Upper lobe of right lung (tissue), 1 donor: ENCODE measurements around the gene FAM168A. TPM values are rescaled to one million over a fixed set of nuclear protein-coding genes. Genes with fewer than 3 reads are reported as not detected.
A peak's percentile ranks its signal among the peaks of the same experiment; 100 is the strongest.
"Not testable (repeated sequence)": the region's sequence is repeated elsewhere in the genome, so short reads cannot be mapped to it uniquely, and the experiment has no call there.

Source experiments
- ATAC-seq: fragments of 200-7000 bp; cut with Tn5 transposase; one replicate; pipeline ENCODE4 v1.9.1; 2020; ENCODE audit warnings: mild to moderate bottlenecking, moderate library complexity
- DNase-seq: peaks from one replicate; pipeline ENCODE4 v3.0.0-alpha.2; 2020
- H3K27ac ChIP-seq: fragments of 200-600 bp; one replicate; pipeline ENCODE4 v1.8.0; 2022
- H3K27me3 ChIP-seq: fragments of 200-600 bp; one replicate; pipeline ENCODE4 v1.8.0; 2022; ENCODE audit warnings: mild to moderate bottlenecking
- H3K36me3 ChIP-seq: fragments of 200-600 bp; one replicate; pipeline ENCODE4 v1.8.0; 2022
- H3K4me1 ChIP-seq: fragments of 200-600 bp; one replicate; pipeline ENCODE4 v1.8.0; 2022
- H3K4me3 ChIP-seq: fragments of 200-600 bp; one replicate; pipeline ENCODE4 v1.8.0; 2022; ENCODE audit warnings: mild to moderate bottlenecking
- H3K9me3 ChIP-seq: fragments of 200-600 bp; one replicate; pipeline ENCODE4 v1.8.0; 2022
- intact Hi-C: fragments of 100-400 bp; cut with DNase I; formaldehyde crosslinking; loops from one replicate; pipeline ENCODE4 v1.11.0; 2022
- total RNA-seq: library from RNA; stranded (reverse); fragmentation: NEBNext Ultra II Directional; extraction: Animal tissue kit (Norgen Biotek cat#: 25700); gene quantifications from one replicate; pipeline ENCODE4 v1.2.1, GENCODE V29; 2021
- TF ChIP-seq, protein P1 (sequence below): fragments of 200-600 bp; IDR thresholded peaks from one replicate; pipeline ENCODE4 v1.8.0; 2022; ENCODE audit warnings: antibody characterized with exemption
- donor health status: DM: no; HTN: yes; CAD: no; lungs with severe emphysema.

FAM168A gene
- total RNA-seq, 1 donor from 2014 or later = 30.7 TPM

GRCh38 chr11:73473252-73473651 is 124.7 kb downstream of the FAM168A start:
- Histone ChIP-seq H3K27ac (no peak overlapping the region), H3K4me3 (no peak overlapping the region), H3K4me1 (peaks cover 6% of the 10 kb centered on the region), H3K9me3 (no peaks in the 10 kb centered on the region), H3K27me3 (no peaks in the 10 kb centered on the region), H3K36me3 (no peaks in the 10 kb centered on the region)
- intact Hi-C loops = no loop called here
- no peak for ATAC-seq
- no peak for DNase-seq
- TF ChIP-seq, protein P1, sequence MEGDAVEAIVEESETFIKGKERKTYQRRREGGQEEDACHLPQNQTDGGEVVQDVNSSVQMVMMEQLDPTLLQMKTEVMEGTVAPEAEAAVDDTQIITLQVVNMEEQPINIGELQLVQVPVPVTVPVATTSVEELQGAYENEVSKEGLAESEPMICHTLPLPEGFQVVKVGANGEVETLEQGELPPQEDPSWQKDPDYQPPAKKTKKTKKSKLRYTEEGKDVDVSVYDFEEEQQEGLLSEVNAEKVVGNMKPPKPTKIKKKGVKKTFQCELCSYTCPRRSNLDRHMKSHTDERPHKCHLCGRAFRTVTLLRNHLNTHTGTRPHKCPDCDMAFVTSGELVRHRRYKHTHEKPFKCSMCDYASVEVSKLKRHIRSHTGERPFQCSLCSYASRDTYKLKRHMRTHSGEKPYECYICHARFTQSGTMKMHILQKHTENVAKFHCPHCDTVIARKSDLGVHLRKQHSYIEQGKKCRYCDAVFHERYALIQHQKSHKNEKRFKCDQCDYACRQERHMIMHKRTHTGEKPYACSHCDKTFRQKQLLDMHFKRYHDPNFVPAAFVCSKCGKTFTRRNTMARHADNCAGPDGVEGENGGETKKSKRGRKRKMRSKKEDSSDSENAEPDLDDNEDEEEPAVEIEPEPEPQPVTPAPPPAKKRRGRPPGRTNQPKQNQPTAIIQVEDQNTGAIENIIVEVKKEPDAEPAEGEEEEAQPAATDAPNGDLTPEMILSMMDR = no peak

- H3K9me3 ChIP-seq, H3K36me3 ChIP-seq, H3K27ac ChIP-seq, H3K4me1 ChIP-seq, H3K4me3 ChIP-seq, intact Hi-C loops, H3K27me3 ChIP-seq, ATAC-seq, DNase-seq: not testable (repeated sequence)
These were observed 127.8 kb downstream of the FAM168A start for GRCh38 chr11:73470036-73470612.

- TF ChIP-seq, protein P1 = no peak
- Histone ChIP-seq H3K9me3 (no peaks in the 10 kb centered on the region), H3K36me3 (no peaks in the 10 kb centered on the region), H3K4me1 (peaks cover 6% of the 10 kb centered on the region), H3K27me3 (no peaks in the 10 kb centered on the region), H3K4me3 (no peak overlapping the region), H3K27ac (no peak overlapping the region)
- peak; percentile 42 for ATAC-seq
- intact Hi-C loops = no loop called here
- no peak for DNase-seq
These were observed 128.5 kb downstream of the FAM168A start for GRCh38 chr11:73469401-73469800.

GRCh38 chr11:73468590-73469161 is 129.2 kb downstream of the FAM168A start:
- ATAC-seq (no peak), DNase-seq (no peak)
- no peaks in the 10 kb centered on the region for H3K36me3 ChIP-seq
- intact Hi-C loops = no loop called here
- peaks cover 7% of the 10 kb centered on the region for H3K4me1 ChIP-seq
- H3K27me3 ChIP-seq = no peaks in the 10 kb centered on the region
- no peak overlapping the region for H3K27ac ChIP-seq
- TF ChIP-seq, protein P1 = no peak
- H3K9me3 ChIP-seq = no peaks in the 10 kb centered on the region
- H3K4me3 ChIP-seq = no peak overlapping the region

- H3K4me1 ChIP-seq = peaks cover 14% of the 10 kb centered on the region
- H3K4me3 ChIP-seq = no peak overlapping the region
- no peaks in the 10 kb centered on the region for H3K27me3 ChIP-seq
- H3K9me3 ChIP-seq = no peaks in the 10 kb centered on the region
- H3K36me3 ChIP-seq = no peaks in the 10 kb centered on the region
- ATAC-seq (peak; percentile 59), DNase-seq (no peak)
- TF ChIP-seq, protein P1 = no peak
- intact Hi-C loops = no loop called here
- H3K27ac ChIP-seq = no peak overlapping the region
These were observed 130.4 kb downstream of the FAM168A start for GRCh38 chr11:73467505-73467904.

DNA sequence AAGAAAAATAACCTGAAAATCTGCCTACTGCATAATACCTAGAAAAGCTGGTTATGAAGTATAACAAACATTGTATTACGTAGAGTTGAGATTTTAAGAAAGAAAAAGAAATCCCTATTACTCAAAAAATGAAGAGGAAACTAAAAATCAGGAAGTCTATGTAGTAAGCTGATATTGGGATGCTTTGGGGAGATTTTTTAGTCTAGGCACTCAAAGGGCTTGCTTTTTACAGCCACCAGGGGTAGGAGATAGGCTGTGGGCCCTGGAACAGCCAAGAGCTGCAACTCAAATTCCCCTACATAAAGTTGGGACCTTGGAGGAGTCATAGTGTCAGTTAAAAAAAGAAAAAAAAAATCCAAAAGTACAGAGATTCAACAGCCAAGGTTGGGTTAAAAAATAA is 131.3 kb downstream of the FAM168A start:
- Histone ChIP-seq H3K36me3 (no peaks in the 10 kb centered on the region), H3K9me3 (no peaks in the 10 kb centered on the region), H3K4me3 (no peak overlapping the region), H3K4me1 (peaks cover 16% of the 10 kb centered on the region), H3K27me3 (no peaks in the 10 kb centered on the region), H3K27ac (no peak overlapping the region)
- intact Hi-C loops = no loop called here
- TF ChIP-seq, protein P1 = no peak
- DNase-seq (no peak), ATAC-seq (no peak)
